Activated naive CD4-positive, alpha-beta T cell treated with anti-CD3 and anti-CD28 coated beads, Interleukin-2, amount 50 U/mL, for 72 hours (primary cell): ENCODE data around the gene BANP. TPM values are rescaled to one million over a fixed set of nuclear protein-coding genes. Genes with fewer than 3 reads are reported as not detected.

Experiments
- ATAC-seq, 2 donors: fragments of 150-1000 bp; cut with Tn5 transposase; 2 replicates each; pipeline ENCODE4 v1.10.0; 2021; ENCODE audit warnings: mild to moderate bottlenecking in 2 of 2, moderate library complexity in 2 of 2
- DNase-seq, 2 donors: peaks; one replicate each; pipeline ENCODE4 v3.0.0; 2021 to 2022; ENCODE audit warnings: low spot score in 2 of 2
- H3K27ac Mint-ChIP-seq, 2 donors: one replicate each; pipeline ENCODE4 v1.8.0; 2022; ENCODE audit warnings: mild to moderate bottlenecking in 2 of 2, mixed read lengths in 2 of 2
- H3K36me3 Mint-ChIP-seq, 2 donors: one replicate each; pipeline ENCODE4 v1.8.0; 2022; ENCODE audit warnings: mixed read lengths in 2 of 2
- H3K9me3 Mint-ChIP-seq, 2 donors: one replicate each; pipeline ENCODE4 v1.8.0; 2022; ENCODE audit warnings: mixed read lengths in 2 of 2
- total RNA-seq, 2 donors: library from RNA; stranded (reverse); gene quantifications; one replicate each; pipeline ENCODE4 v1.2.3, GENCODE V29; 2022

BANP gene
- total RNA-seq, 2 donors from 2014 or later, result 44.6 to 46.8 TPM

DNA sequence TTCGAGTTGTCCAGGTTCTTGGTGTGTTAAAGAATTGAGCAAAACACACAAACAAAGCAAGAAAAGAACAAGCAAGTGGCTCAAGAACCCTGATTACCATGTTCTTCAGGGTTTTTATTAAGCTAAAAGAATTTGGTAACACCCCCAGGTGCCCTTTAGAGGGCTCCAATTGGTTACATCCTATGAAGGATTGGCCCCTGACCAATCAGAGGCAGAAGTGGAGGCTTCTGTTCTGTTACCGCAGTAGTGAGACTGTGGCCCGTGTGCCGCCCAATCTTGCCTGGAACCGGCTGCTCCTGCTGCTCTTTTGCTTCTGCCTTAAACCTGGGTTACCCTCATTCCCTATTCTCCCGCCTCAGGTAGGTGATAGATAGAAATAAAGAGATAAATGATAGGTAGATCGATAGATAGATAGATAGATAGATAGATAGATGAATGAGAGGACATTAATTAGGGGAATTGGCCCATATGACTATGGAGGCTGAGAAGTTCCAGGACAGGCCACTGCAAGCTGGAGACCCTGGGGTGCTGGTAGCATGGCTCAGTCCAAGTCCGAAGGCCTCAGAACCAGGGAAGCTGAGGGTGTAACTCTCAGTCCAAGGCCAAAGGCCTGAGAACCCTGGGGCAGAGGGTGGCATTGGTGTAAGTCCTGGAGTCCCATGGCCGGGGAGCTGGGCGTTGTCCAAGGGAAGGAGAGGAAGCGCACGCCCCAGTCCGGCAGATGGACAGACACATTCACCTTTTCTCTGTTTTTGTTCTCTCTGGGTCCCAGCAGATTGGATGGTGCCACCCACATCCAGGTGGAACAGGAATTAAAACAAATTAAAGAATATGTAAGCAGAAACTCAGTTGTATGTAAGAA, 11.4 kb upstream of the BANP start:
- DNase-seq, result no peak
- ATAC-seq, result no peak
- Mint-ChIP-seq H3K27ac (no peak overlapping the region), H3K9me3 (peaks cover 8 to 11% of the 10 kb centered on the region in 2 donors), H3K36me3 (peaks cover 0 to 5% of the 10 kb centered on the region in 2 donors)

GRCh38 chr16:87942680-87943079, 8.6 kb upstream of the BANP start:
- peaks cover 8 to 11% of the 10 kb centered on the region in 2 donors for H3K9me3 Mint-ChIP-seq
- H3K36me3 Mint-ChIP-seq, result peaks cover 0 to 5% of the 10 kb centered on the region in 2 donors
- H3K27ac Mint-ChIP-seq, result no peak overlapping the region
- no peak for DNase-seq
- no peak for ATAC-seq

DNA sequence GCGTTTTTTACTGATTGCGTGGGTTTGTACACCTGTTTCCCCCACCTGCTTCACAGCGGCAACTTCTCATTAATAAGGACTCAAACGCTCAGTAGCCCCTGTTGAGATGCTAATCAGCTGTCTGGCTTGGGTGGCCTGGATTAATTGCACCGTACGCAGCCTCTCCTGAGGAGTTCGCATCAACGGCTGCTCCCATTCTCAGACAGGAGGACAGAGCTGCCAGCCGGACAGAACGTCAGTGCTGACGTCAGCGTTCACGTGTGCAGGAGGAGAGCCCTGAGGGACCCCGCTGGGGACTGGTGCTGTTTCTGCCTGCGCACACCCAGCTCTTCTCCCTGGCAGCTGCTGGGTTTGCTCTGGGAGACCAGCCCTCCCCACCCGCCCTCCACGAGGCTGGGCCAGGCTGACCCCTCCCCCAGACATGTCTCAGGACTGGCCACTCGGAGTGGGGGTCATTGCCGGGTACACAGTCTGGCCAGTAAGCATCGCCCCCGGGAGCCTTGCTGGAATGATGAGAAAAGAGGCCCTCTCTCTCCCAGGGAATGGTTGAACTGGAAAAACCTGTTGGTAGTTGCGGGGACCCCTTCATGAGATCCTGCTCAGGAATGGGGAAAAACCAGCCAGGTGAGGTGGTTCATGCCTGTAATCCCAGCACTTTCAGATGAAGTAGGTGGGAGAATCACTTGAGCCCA, 5.7 kb upstream of the BANP start:
- no peaks in the 10 kb centered on the region for H3K9me3 Mint-ChIP-seq
- H3K27ac Mint-ChIP-seq, result no peak overlapping the region
- H3K36me3 Mint-ChIP-seq, result no peaks in the 10 kb centered on the region
- ATAC-seq (peak in 1 of 2 donors; percentile 44), DNase-seq (no peak)

DNA sequence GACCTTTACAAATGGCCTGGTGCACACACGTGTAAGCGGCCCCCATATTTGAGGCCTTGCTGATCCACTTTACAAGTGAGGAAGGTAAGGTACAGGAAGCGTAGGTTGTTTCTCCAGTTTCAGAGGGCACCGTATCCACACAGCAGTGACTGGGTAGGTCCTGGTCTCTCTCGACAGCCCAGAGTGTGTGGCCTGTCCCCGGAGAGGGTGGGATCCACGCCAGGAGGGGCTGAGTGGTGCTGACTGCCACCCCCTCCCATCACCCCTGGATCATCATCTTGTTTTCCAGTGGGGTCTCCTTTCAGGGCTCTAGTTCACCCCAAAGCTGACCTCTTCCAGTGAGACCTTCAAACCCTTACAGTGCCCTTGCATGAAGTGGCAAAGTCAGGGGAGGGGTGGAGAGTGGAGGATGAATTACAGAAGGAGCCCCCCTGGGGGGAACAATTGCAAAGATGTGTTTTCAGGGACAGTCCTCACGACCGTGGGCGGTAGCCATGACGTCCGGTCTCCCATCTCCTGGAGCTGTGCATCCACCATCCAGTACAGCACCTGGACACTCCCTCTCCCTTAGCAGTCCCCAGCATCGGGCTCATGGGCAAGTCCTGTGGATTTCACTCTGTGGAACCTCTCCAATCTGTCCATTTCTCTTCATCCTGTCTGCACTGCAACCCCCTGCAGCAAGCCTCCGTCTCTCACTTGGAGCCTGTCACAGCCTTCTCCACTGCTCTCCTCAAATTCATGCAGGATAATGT, 4.5 kb upstream of the BANP start:
- no peaks in the 10 kb centered on the region for H3K9me3 Mint-ChIP-seq
- DNase-seq (no peak), ATAC-seq (no peak)
- H3K27ac Mint-ChIP-seq, result no peak overlapping the region
- no peaks in the 10 kb centered on the region for H3K36me3 Mint-ChIP-seq

GRCh38 chr16:87947356-87948118, 3.7 kb upstream of the BANP start:
- Mint-ChIP-seq H3K9me3 (no peaks in the 10 kb centered on the region), H3K27ac (peak overlapping the region; percentile 44 to 63), H3K36me3 (peaks cover 6 to 7% of the 10 kb centered on the region in 2 donors)
- DNase-seq (no peak), ATAC-seq (no peak)

DNA sequence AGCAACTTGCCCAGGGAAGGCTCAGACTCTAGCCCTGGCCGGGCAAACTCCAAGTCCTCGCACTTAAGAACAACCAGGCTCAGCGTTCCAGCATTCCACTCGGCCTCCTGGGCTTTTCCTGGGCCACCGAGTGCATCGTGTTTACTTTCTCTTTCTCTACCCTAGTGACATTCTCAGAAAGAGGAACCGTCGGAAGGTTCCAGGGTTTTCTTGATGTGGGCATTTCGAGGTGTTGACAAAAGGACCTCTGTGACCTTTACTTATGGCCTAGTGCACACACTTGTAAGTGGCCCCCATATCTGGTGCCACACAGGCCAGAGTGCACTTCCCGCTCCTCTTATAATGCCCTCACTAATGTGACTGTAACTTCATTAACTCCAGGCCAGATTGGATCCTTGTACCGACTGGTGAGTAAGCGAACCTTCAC, 3.1 kb upstream of the BANP start:
- H3K27ac Mint-ChIP-seq, result peak overlapping the region; percentile 44 to 63
- ATAC-seq, result no peak
- peaks cover 7 to 8% of the 10 kb centered on the region in 2 donors for H3K36me3 Mint-ChIP-seq
- no peaks in the 10 kb centered on the region for H3K9me3 Mint-ChIP-seq
- no peak for DNase-seq

DNA sequence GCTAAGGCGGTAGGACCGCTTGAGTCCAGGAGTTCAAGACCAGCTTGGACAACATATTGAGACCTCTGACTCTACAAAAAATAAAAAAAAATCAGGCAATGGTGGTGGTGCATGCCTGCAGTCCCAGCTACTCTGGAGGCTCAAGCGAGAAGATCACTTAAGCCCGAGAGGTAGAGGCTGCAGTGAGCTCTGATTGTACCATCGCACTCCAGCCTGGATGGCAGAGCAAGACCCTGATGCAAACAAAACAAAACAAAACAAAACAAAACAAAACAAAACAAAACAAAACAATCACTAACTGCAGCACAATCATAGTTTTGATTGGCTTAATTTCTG, 2.5 kb upstream of the BANP start:
- DNase-seq (no peak), ATAC-seq (no peak)
- Mint-ChIP-seq H3K27ac (no peak overlapping the region), H3K9me3 (no peaks in the 10 kb centered on the region), H3K36me3 (peaks cover 11 to 14% of the 10 kb centered on the region in 2 donors)

DNA sequence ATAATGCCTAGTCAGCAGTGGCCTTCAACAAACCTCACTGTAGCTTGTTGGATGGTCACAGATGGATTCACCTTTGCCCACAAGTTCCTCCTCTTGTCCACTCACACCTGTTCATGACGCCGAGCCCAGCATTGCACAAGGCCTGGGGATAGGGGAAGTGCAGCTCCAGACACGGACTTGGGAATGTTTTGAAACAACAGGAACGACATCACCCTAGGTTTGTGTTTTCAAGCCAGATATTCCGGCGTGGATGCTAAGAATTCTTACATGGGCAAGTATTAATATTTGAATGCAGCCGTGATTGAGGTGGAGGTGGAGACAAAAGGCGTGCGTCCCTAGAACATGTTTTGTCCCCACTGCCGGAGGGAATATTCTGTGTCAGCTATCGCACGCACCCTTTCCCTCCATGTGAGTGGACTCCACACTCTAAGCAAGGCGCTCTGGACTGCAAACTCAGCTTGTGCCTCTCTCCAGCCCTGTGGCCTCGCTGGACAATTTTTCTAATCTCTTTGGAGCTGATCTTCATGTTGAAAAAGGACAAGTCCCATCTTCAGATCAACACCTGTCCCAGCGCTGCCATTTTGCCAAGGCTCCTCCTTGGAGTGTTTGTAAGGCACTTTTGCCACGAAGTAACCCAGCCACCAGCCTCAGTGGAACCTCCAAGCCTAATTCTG, 2.0 kb upstream of the BANP start:
- Mint-ChIP-seq H3K36me3 (peaks cover 15 to 18% of the 10 kb centered on the region in 2 donors), H3K27ac (no peak overlapping the region), H3K9me3 (no peaks in the 10 kb centered on the region)
- no peak for DNase-seq
- ATAC-seq, result no peak

- no peak for ATAC-seq
- H3K9me3 Mint-ChIP-seq, result no peaks in the 10 kb centered on the region
- H3K27ac Mint-ChIP-seq, result peak overlapping the region; percentile 82 to 94
- no peak for DNase-seq
- H3K36me3 Mint-ChIP-seq, result peaks cover 15 to 26% of the 10 kb centered on the region in 2 donors
These were observed 611 bp downstream of the BANP start for GRCh38 chr16:87951552-87952538.

GRCh38 chr16:87952751-87953150, 1.5 kb downstream of the BANP start:
- ATAC-seq (no peak), DNase-seq (no peak)
- peak overlapping the region; percentile 62 to 94 for H3K27ac Mint-ChIP-seq
- H3K36me3 Mint-ChIP-seq, result peaks cover 22 to 31% of the 10 kb centered on the region in 2 donors
- no peaks in the 10 kb centered on the region for H3K9me3 Mint-ChIP-seq

GRCh38 chr16:87953308-87954215, 2.3 kb downstream of the BANP start:
- peaks cover 22 to 31% of the 10 kb centered on the region in 2 donors for H3K36me3 Mint-ChIP-seq
- no peaks in the 10 kb centered on the region for H3K9me3 Mint-ChIP-seq
- ATAC-seq (no peak), DNase-seq (no peak)
- peak overlapping the region; percentile 62 to 94 for H3K27ac Mint-ChIP-seq

DNA sequence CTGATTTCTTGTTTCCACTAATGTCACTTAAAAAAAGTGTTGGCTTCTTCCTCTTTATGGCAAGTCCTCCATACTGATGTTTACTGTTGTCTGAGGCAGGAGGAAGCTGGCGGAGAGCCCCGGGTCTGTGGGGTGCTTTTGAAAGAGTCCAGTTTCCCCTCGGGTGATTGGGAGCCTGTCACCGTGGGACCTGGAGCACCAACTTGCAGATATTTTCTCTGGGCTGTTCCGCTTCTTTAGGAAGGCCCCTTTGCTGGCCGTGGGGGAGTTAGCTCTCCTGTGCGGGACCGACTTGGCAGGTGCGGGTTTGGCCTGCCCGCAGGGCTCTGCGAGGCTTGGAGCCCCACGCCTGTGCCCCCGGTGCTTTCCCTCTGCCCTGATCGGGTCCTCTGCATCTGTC, 3.1 kb downstream of the BANP start:
- Mint-ChIP-seq H3K9me3 (no peaks in the 10 kb centered on the region), H3K27ac (peak overlapping the region; percentile 88 to 94), H3K36me3 (peaks cover 22 to 31% of the 10 kb centered on the region in 2 donors)
- ATAC-seq (no peak), DNase-seq (no peak)

GRCh38 chr16:87954826-87955225, 3.6 kb downstream of the BANP start:
- Mint-ChIP-seq H3K27ac (peak overlapping the region; percentile 94 to 98), H3K36me3 (peaks cover 22 to 31% of the 10 kb centered on the region in 2 donors), H3K9me3 (no peaks in the 10 kb centered on the region)
- ATAC-seq (no peak), DNase-seq (no peak)
